ENCODE results near the gene SLC1A4. TPM values are rescaled to one million over a fixed set of nuclear protein-coding genes. Genes with fewer than 3 reads are reported as not detected.

The SLC1A4 gene
- total RNA-seq, 1 experiment from 2014 or later = 12.9 TPM

DNA sequence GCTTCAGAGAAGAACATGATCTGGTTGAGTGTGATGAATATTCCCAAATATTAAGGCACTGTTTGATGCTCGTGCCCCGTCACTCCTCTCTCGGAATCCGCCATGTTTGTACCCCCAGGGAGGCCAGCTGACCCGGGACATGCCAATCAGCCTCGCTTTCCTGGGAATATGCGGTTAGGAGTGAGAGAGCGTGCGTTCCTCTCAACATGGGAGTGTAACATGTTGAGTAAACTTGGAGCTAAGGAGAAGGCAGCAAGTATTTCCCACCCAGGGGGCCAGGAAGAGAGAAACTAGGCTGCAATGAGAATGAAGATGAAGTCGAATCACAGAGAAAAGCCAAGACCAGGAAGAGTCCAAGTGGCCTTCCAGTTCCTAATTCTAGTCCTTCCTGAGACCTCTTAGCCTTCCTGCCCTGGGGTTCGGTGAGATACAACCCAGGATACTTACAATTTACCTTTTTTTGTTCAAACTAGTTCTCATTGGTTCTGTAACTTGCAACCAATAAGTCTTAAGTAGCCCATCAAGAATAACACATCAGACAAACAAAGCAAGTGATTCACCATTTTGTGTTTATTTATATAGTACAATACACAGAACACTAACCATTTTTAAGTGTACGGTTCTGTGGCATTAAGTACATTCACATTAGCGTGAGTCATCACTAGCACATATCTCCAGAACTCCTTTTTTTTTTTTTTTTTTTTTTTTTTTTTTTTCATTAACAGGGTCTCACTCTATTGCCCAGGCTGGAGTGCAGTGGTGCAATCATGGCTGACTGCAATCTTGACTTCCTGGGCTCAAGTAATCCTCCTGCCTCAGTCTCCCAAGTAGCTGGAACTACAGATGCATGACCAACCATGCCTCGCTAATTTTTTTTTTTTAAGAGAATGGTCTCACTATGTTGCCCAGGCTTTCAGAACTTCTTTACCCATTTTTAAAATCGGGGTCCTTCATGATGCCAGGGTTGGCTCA is 36.4 kb upstream of the SLC1A4 start:
- Histone ChIP-seq H3K9me3 (ENCODE audit: control insufficient read depth, insufficient read depth, low read depth, low read length) (no peaks in the 10 kb centered on the region), H3K27ac (ENCODE audit: low read length) (no peak overlapping the region), H3K27me3 (ENCODE audit: control insufficient read depth, insufficient read depth, low read length) (no peaks in the 10 kb centered on the region; the same call in 1 of the 2 replicates), H3K4me1 (ENCODE audit: control insufficient read depth, insufficient read depth, low read length) (no peaks in the 10 kb centered on the region), H3K36me3 (ENCODE audit: control insufficient read depth, insufficient read depth, low read length) (no peaks in the 10 kb centered on the region), H3K4me3 (ENCODE audit: low read depth in 2 of 2, low read length in 2 of 2) (no peak overlapping the region)
- ChIA-PET POLR2A (no interaction called here), CTCF (no interaction called here)
- TF ChIP-seq SIN3A (IDR thresholded peaks at IDR 0.05; ENCODE audit: borderline replicate concordance, insufficient read depth, low read depth, low read length) (no peak), POLR2AphosphoS5 (IDR thresholded peaks at IDR 0.05; ENCODE audit: low read depth, low read length) (no peak), TCF7L2 (IDR thresholded peaks at IDR 0.05; ENCODE audit: low read depth, low read length) (no peak)
- TF ChIP-seq, protein P1, sequence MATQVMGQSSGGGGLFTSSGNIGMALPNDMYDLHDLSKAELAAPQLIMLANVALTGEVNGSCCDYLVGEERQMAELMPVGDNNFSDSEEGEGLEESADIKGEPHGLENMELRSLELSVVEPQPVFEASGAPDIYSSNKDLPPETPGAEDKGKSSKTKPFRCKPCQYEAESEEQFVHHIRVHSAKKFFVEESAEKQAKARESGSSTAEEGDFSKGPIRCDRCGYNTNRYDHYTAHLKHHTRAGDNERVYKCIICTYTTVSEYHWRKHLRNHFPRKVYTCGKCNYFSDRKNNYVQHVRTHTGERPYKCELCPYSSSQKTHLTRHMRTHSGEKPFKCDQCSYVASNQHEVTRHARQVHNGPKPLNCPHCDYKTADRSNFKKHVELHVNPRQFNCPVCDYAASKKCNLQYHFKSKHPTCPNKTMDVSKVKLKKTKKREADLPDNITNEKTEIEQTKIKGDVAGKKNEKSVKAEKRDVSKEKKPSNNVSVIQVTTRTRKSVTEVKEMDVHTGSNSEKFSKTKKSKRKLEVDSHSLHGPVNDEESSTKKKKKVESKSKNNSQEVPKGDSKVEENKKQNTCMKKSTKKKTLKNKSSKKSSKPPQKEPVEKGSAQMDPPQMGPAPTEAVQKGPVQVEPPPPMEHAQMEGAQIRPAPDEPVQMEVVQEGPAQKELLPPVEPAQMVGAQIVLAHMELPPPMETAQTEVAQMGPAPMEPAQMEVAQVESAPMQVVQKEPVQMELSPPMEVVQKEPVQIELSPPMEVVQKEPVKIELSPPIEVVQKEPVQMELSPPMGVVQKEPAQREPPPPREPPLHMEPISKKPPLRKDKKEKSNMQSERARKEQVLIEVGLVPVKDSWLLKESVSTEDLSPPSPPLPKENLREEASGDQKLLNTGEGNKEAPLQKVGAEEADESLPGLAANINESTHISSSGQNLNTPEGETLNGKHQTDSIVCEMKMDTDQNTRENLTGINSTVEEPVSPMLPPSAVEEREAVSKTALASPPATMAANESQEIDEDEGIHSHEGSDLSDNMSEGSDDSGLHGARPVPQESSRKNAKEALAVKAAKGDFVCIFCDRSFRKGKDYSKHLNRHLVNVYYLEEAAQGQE (IDR thresholded peaks at IDR 0.05; ENCODE audit: insufficient read depth in 1 of 2, low read depth in 2 of 2, low read length in 1 of 2) = no peak
- TF ChIP-seq, protein P2, sequence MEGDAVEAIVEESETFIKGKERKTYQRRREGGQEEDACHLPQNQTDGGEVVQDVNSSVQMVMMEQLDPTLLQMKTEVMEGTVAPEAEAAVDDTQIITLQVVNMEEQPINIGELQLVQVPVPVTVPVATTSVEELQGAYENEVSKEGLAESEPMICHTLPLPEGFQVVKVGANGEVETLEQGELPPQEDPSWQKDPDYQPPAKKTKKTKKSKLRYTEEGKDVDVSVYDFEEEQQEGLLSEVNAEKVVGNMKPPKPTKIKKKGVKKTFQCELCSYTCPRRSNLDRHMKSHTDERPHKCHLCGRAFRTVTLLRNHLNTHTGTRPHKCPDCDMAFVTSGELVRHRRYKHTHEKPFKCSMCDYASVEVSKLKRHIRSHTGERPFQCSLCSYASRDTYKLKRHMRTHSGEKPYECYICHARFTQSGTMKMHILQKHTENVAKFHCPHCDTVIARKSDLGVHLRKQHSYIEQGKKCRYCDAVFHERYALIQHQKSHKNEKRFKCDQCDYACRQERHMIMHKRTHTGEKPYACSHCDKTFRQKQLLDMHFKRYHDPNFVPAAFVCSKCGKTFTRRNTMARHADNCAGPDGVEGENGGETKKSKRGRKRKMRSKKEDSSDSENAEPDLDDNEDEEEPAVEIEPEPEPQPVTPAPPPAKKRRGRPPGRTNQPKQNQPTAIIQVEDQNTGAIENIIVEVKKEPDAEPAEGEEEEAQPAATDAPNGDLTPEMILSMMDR (IDR thresholded peaks at IDR 0.05) = no peak
- DNase-seq (ENCODE audit: low read depth, low spot score) (no peak), ATAC-seq (no peak)
- intact Hi-C loops (cut with micrococcal nuclease; ENCODE audit: unreplicated experiment) (no loop called here), in situ Hi-C loops (cut with HindIII; ENCODE audit: low pct_unique_long_range_greater_than_20kb, low sequenced_read_pairs) (no loop called here)
- no TSS peak for BruUV-seq (replicated peaks)

DNA sequence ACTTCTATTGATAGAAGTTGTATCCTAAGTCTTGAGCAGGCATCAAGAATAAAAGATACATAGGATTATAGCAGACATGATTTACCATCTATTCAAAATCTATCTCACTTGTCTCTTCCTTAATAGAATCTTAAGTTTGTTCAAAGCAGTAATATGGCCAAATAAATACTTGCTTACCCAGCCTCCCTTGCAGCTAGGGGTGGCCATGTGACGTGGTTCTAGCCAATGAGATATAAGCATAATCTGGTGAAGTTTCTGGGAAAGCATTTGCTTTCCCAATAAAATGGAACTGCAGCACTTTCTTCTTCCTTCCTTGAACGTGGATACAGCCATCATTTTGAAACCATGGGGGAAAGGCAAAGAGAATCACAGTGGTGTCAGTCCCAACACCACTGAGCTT is 33.7 kb upstream of the SLC1A4 start:
- H3K27me3 ChIP-seq (ENCODE audit: control insufficient read depth, insufficient read depth, low read length) = no peaks in the 10 kb centered on the region
- H3K27ac ChIP-seq (ENCODE audit: low read length) = no peak overlapping the region
- no peak for DNase-seq (ENCODE audit: low read depth, low spot score)
- no peaks in the 10 kb centered on the region for H3K4me1 ChIP-seq (ENCODE audit: control insufficient read depth, insufficient read depth, low read length)
- intact Hi-C loops (cut with micrococcal nuclease; ENCODE audit: unreplicated experiment) = no loop called here
- TF ChIP-seq, protein P1 (IDR thresholded peaks at IDR 0.05; ENCODE audit: insufficient read depth in 1 of 2, low read depth in 2 of 2, low read length in 1 of 2) = no peak
- TF ChIP-seq, protein P2 (IDR thresholded peaks at IDR 0.05) = no peak
- TF ChIP-seq POLR2AphosphoS5 (IDR thresholded peaks at IDR 0.05; ENCODE audit: low read depth, low read length) = no peak
- no peak for TF ChIP-seq SIN3A (IDR thresholded peaks at IDR 0.05; ENCODE audit: borderline replicate concordance, insufficient read depth, low read depth, low read length)
- no peak for TF ChIP-seq TCF7L2 (IDR thresholded peaks at IDR 0.05; ENCODE audit: low read depth, low read length)
- in situ Hi-C loops (cut with HindIII; ENCODE audit: low pct_unique_long_range_greater_than_20kb, low sequenced_read_pairs) = no loop called here
- no peaks in the 10 kb centered on the region for H3K36me3 ChIP-seq (ENCODE audit: control insufficient read depth, insufficient read depth, low read length)
- POLR2A ChIA-PET = no interaction called here
- no peaks in the 10 kb centered on the region for H3K9me3 ChIP-seq (ENCODE audit: control insufficient read depth, insufficient read depth, low read depth, low read length)
- CTCF ChIA-PET = interaction anchor here (0.7 kb wide), 1 partner anchor 39 kb away, joined by 4 read pairs; no protein-coding TSS in a partner anchor
- BruUV-seq (replicated peaks) = no TSS peak
- no peak for ATAC-seq
- H3K4me3 ChIP-seq (ENCODE audit: low read depth in 2 of 2, low read length in 2 of 2) = no peak overlapping the region

Data from Panc1 (cell line).